Measurements from ENCODE around the gene SUN1.
A peak's percentile ranks its signal among the peaks of the same experiment; 100 is the strongest.
"Not testable (repeated sequence)": the region's sequence is repeated elsewhere in the genome, so short reads cannot be mapped to it uniquely, and the experiment has no call there.

The SUN1 gene

GRCh38 chr7:803796-804195, 28.5 kb upstream of the SUN1 start:
- not testable (repeated sequence) for DNase-seq

GRCh38 chr7:805261-805660, 27.0 kb upstream of the SUN1 start:
- DNase-seq = no peak

- DNase-seq = peak; percentile 42
These were observed 16.7 kb upstream of the SUN1 start for GRCh38 chr7:815284-816216.

DNA sequence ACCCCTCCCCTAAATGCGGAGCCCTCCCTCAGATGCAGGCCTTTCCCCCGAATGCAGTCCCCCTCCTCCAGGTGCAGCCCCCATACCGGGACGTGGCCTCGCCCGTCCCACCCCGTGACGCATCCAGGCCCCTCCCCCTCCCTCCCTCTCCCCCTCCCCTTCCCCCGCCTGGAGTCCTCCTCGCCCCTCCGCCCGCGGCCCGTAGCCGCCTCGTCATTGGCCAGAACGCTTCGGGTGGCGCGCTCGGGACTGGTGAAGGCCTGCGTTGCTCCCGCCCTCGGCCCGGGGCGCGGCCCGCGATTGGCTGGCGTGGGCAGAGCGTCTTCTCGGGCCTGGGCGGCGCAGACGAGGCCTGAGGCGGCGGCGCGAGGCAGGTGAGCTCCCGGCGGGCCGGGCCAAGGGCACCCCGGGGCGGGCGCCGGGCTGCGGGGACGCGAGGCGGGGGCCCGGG, 16.0 kb upstream of the SUN1 start:
- DNase-seq = peak; percentile 92

DNA sequence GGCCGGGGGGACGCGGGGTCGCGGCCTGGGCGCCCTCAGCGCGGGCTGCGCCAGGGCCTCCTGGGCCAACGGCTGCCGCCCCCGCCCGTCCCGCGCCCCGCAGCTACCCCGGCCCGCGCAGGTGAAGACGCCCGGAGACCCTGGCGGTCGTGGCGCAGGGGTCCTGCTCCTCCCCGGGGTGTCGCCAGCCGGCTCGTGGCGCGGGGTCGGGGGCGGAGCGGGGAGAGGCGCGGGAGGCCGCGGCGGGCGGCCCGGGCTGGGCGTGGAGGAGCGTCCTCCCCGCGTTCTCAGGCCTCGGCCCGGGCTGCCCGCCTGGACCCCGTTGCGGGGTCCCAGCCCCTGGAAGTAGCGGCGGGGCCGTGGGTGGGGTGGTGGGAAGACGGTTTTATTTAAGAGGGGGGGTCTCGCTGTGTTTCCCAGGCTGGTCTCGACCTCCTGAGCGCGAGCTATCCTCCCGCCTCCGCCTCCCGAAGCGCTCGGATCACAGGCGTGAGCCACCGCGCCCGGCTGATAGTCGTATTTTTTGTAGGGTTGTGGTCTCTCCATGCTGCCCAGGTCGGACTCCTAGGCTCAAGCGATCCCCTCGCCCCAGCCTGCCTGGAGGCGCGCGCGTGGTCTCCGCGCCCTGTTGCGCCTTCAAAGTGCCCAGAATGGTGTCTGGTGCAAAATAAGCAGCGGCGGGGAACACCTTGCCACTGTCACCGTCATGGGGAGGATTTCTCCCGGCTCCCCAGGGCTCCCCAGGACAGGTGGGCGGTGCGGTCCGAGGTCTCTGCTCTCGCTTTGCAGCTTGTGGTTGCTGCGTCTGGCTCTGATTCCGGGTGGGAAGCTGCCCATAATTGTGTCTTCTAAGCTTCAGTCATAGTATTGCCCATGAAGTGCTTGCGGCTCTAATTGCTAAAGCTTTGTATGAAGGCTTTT, 15.3 kb upstream of the SUN1 start:
- no peak for DNase-seq

GRCh38 chr7:818031-818699, 14.1 kb upstream of the SUN1 start:
- no peak for DNase-seq

- DNase-seq = no peak
These were observed 11.9 kb upstream of the SUN1 start for GRCh38 chr7:820341-820740.

- peak; percentile 54 for DNase-seq
These were observed 10.6 kb upstream of the SUN1 start for GRCh38 chr7:821688-822087.

- DNase-seq = no peak
These were observed 9.5 kb upstream of the SUN1 start for GRCh38 chr7:822692-823276.

DNA sequence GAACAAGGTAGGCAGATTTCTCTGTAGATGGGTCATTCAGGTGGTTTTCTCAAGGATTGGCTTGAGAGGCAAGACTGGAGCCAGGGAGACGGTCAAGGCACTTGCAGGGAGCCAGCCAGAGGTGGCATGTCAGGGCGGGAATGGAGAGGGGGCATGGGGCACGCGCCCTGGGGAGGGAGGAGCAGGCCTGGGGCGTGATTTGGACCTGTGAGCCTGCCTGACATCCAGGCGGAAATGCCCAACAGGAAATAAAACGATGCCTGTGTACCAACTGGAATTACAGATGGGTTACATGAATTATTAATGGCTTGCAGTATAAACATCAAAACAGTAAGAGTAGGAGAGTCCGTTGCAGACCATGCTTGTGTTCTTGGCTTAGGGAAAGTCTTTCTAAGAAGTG, 8.6 kb upstream of the SUN1 start:
- DNase-seq = peak; percentile 68

DNA sequence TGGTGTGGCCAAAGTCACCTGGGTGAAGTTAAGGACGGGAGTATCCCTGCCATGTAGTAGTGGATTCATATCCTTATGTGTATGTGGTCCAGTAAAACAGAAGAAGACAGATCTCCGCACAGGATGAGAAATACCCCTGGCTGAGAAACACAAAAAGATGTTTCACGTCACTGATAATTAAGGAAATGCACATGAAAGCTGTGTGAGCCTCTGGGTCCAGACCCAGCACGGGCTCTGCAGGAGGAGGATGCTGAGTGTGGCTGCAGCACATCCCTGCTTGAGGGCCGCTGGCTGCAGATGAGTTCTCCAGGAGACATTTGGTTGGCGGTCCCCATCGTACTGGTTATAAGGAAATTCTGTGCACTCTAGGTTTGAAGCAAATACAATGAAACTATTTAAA, 8.2 kb upstream of the SUN1 start:
- DNase-seq = no peak

DNA sequence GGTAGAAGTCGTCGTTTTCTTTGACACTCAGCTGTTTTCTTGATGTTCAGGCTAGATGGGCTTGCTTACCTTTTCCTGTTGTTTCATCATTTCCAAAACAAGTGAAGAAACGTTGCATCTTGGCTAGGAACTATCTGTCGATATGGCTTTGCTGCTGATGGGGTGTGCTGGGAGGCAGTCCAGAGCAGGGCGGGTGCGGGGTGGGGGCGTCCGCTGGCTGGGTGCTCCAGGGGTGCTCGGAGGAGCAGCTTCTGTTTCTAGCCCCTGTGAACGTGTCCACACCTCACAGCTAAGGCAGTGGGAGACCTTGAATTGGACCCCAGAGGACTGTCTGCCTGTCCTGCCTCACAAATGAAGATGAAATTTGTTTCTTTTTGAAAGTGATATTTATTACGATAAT, 7.6 kb upstream of the SUN1 start:
- DNase-seq = no peak

GRCh38 chr7:825386-825785, 6.9 kb upstream of the SUN1 start:
- DNase-seq = no peak

DNA sequence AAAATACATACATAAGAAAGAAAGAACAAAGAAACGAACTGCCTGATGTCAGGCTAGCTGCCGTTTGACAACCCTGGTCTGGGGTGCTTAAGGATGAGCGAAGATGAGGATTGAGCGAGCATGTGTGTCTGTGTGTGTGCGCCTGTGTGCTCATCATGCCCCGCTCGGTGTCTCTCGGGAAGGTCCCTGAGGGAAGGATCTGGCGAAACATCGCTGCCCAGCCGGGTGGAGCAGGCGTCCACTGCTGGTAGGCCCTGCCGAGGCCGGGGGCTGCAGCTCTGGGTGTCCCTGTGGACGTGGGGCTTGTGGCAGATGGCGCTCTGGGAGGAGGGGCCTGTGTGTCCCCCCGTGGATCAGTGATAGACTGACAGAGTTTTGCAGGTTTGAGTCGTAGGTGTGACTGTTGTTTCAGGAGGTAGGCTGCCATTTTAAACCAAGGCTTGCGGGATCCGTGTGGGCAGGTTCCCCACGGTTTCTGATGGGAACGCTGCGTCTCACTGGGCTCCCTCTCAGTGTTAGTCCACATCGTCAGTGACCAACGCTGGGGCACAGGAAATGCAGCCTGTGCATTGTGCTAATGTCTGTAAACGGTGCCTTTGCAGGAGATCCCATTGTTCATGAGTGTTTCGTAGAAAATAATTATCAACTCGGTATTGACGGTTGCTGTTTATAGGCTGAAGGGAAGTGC, 5.9 kb upstream of the SUN1 start:
- DNase-seq = no peak

DNA sequence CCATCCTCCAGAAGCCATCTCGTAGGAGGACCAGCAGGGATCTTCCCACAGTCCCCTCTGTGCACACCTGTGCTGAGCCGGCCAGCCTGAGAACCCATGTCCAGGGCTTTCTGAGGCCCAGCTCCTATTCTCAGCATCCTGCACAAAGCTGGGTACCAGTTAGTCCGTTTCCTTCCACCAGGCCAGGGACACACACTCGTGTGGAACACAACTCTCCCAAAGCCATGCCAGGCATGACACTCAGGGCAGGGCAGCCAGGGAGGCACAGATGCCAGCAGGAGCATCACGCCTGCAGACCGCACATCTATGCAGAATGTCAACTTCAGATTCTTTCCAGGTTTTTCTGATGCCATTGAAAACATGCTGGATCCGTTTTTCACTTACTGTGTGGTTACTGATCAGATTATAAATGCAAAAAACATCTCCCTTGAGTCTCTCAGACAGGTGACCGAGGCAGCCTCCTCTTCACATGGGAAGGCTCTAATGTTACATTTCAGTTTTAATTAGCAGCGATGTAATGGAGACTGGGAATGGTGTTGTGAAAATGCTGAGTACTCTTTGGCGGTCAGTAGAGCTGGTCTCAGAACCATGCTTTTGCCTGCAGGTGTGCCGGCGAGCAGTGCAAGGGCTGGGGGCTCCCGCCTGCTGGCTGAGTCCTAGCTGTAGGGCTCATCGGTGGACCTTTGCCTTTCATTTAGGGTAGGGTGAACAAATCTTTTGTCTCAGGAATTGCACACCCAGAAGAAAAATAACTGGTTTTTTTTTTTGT, 3.3 kb upstream of the SUN1 start:
- DNase-seq = no peak

DNA sequence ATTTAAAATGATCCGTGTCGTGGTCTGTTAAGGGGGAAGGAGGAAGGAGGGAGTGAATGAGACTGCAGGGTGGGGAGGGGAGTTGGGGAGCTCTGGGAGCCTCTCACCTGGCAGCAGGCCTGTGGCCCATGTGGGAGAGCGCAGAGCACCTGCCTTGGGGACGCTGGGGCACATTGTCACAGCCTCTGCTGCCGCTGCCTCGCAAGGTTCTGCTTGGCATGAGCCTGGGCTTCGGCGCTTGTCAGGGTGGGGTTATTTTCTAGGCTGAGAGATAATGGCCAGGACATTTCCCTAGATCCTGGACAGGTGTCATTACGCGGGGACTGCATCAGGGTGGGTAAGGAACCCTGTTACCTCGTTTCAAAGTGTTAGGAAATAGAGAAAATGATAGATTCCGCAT, 2.2 kb upstream of the SUN1 start:
- no peak for DNase-seq

DNA sequence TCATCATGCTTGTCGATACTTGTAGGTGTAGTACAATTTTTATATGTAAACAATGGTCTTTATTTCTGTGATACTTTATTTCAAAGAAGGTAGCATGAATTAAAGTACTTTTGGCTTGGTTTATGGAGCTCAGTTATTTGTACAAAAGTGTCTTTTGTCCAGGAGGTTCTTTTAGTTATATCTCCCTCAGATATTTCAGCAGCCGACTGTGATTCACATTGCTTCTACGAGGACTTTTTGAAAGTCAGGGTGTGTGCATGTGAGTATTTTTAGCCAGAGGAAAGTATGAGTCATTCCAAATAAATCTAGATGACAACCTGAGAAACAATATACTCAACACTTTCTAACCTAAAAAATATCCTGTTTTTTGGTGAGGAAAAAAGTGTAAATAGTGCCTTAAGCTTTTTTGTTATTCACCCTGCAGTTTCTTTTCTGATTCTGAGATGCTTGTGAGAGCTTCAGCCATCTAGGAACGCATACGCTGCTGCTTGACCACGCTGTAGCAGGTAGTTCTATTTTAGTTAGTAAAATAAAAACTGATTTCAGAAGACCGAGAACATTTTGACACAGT, 595 bp upstream of the SUN1 start:
- no peak for DNase-seq

DNA sequence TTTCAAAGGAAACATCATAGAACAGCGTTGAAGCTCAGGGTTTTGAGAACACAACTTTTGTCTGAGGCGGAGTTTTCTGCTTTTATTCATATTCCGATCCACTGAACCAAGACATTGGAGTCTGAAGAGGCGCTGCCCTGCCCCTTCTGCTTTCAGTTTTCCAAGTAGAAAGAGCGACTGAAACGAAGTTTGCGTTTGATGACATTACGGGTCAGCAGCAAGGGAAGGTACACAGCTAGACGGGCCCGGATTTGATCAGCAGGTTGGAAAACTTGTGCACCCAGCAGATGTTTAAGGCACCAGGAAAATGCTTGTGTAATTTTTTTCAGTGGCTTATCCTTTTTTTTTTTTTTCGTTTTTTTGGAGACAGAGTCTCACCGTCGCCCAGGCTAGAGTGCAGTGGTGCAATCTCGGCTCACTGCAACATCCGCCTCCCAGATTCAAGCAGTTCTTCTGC, 720 bp downstream of the SUN1 start:
- no peak for DNase-seq

GRCh38 chr7:833601-834258, 1.5 kb downstream of the SUN1 start:
- no peak for DNase-seq

- no peak for DNase-seq
These were observed 2.0 kb downstream of the SUN1 start for GRCh38 chr7:834277-834676.
